Tibial artery (tissue), 4 donors: ENCODE results near the gene TCFL5.

Source experiments
- DNase-seq, 2 donors: peaks; one replicate each; pipeline ENCODE4 v3.0.0-alpha.2; 2019
- H3K27ac ChIP-seq, 2 donors: fragments of 200-600 bp; sonication (generic) in 1 of 2; 1 replicate in 1 of 2; 2 replicates in 1 of 2; pipeline ENCODE4 v1.5.1; 2018 to 2019; ENCODE audit warnings: mild to moderate bottlenecking in 1 of 2
- H3K27me3 ChIP-seq, 2 donors: fragments of 200-600 bp; sonication (generic) in 1 of 2; one replicate each; pipeline versions ENCODE4 v1.5.1 to v1.6.0; 2016 to 2019
- H3K36me3 ChIP-seq, 3 donors: fragments of 200-600 bp; sonication (generic) in 2 of 3; one replicate each; pipeline ENCODE4 v1.5.1; 2016 to 2019; ENCODE audit warnings: mild to moderate bottlenecking in 2 of 3
- H3K4me1 ChIP-seq, 4 donors: fragments of 200-600 bp; sonication (generic) in 2 of 4; 1 replicate in 3 of 4; 2 replicates in 1 of 4; pipeline ENCODE4 v1.5.1; 2016 to 2019
- H3K4me3 ChIP-seq, 2 donors: fragments of 200-600 bp; sonication (generic) in 1 of 2; 1 replicate in 1 of 2; 2 replicates in 1 of 2; pipeline ENCODE4 v1.5.1; 2018 to 2019; ENCODE audit warnings: mild to moderate bottlenecking in 2 of 2
- H3K9me3 ChIP-seq, 3 donors: fragments of 200-600 bp; sonication (generic) in 1 of 3; one replicate each; pipeline ENCODE4 v1.5.1; 2016 to 2019
- CTCF ChIP-seq, 2 experiments: fragments of 200-600 bp in 1 of 2; fragments of 450-650 bp in 1 of 2; IDR thresholded peaks; one replicate each; pipeline ENCODE4 v1.5.1; 2017 to 2019; ENCODE audit warnings: antibody characterized with exemption in 2 of 2, mild to moderate bottlenecking in 1 of 2, moderate library complexity in 1 of 2
- intact Hi-C: fragments of 100-400 bp; cut with DNase I; formaldehyde crosslinking; loops from one replicate; pipeline ENCODE4 v1.15.0; 2023; ENCODE audit warnings: low total_unique reads

TCFL5 gene

GRCh38 chr20:62889411-62889810 is 27.8 kb upstream of the TCFL5 start:
- no peak overlapping the region for H3K27ac ChIP-seq

GRCh38 chr20:62888910-62889309 is 27.3 kb upstream of the TCFL5 start:
- H3K27ac ChIP-seq = no peak overlapping the region
- H3K4me3 ChIP-seq = no peak overlapping the region
- intact Hi-C loops = no loop called here
- no peak for DNase-seq
- H3K4me1 ChIP-seq = peaks cover 0 to 6% (median 0%) of the 10 kb centered on the region in 4 donors
- H3K36me3 ChIP-seq = peaks cover 57 to 85% (median 70%) of the 10 kb centered on the region in 3 donors
- no peaks in the 10 kb centered on the region for H3K27me3 ChIP-seq
- TF ChIP-seq CTCF (IDR thresholded peaks at IDR 0.05) = no peak
- H3K9me3 ChIP-seq = no peaks in the 10 kb centered on the region

More at GRCh38 chr20:62889411-62889810, 27.8 kb upstream of the TCFL5 start:
- Histone ChIP-seq H3K4me1 (peaks cover 0 to 6% (median 0%) of the 10 kb centered on the region in 4 donors), H3K4me3 (no peak overlapping the region), H3K27me3 (no peaks in the 10 kb centered on the region), H3K36me3 (peaks cover 62 to 90% (median 75%) of the 10 kb centered on the region in 3 donors), H3K9me3 (no peaks in the 10 kb centered on the region)
- no peak for TF ChIP-seq CTCF (IDR thresholded peaks at IDR 0.05)
- no peak for DNase-seq
- intact Hi-C loops = no loop called here

- no peak for TF ChIP-seq CTCF (IDR thresholded peaks at IDR 0.05)
- Histone ChIP-seq H3K27ac (no peak overlapping the region), H3K4me3 (no peak overlapping the region), H3K4me1 (peaks cover 0 to 6% (median 0%) of the 10 kb centered on the region in 4 donors), H3K9me3 (no peaks in the 10 kb centered on the region), H3K36me3 (peaks cover 52 to 80% (median 65%) of the 10 kb centered on the region in 3 donors), H3K27me3 (no peaks in the 10 kb centered on the region)
- intact Hi-C loops = no loop called here
- no peak for DNase-seq
Observed at GRCh38 chr20:62888406-62888805, 26.8 kb upstream of the TCFL5 start.

GRCh38 chr20:62887860-62888239 is 26.2 kb upstream of the TCFL5 start:
- no peak for DNase-seq
- no peak for TF ChIP-seq CTCF (IDR thresholded peaks at IDR 0.05)
- no peaks in the 10 kb centered on the region for H3K27me3 ChIP-seq
- peaks cover 0 to 6% (median 0%) of the 10 kb centered on the region in 4 donors for H3K4me1 ChIP-seq
- no peaks in the 10 kb centered on the region for H3K9me3 ChIP-seq
- H3K27ac ChIP-seq = no peak overlapping the region
- intact Hi-C loops = no loop called here
- peaks cover 46 to 75% (median 60%) of the 10 kb centered on the region in 3 donors for H3K36me3 ChIP-seq
- H3K4me3 ChIP-seq = no peak overlapping the region

- H3K9me3 ChIP-seq = no peaks in the 10 kb centered on the region
- H3K4me1 ChIP-seq = peaks cover 0 to 6% (median 0%) of the 10 kb centered on the region in 4 donors
- no peak for DNase-seq
- peaks cover 41 to 69% (median 54%) of the 10 kb centered on the region in 3 donors for H3K36me3 ChIP-seq
- H3K4me3 ChIP-seq = no peak overlapping the region
- intact Hi-C loops = no loop called here
- TF ChIP-seq CTCF (IDR thresholded peaks at IDR 0.05) = no peak
- H3K27ac ChIP-seq = no peak overlapping the region
- H3K27me3 ChIP-seq = no peaks in the 10 kb centered on the region
Observed at GRCh38 chr20:62887152-62887859, 25.7 kb upstream of the TCFL5 start.
